ENCODE data around the gene TSPAN18. TPM values are rescaled to one million over a fixed set of nuclear protein-coding genes. Genes with fewer than 3 reads are reported as not detected.

Gene TSPAN18
- total RNA-seq, 1 donor from 2014 or later = 11.5 TPM

DNA sequence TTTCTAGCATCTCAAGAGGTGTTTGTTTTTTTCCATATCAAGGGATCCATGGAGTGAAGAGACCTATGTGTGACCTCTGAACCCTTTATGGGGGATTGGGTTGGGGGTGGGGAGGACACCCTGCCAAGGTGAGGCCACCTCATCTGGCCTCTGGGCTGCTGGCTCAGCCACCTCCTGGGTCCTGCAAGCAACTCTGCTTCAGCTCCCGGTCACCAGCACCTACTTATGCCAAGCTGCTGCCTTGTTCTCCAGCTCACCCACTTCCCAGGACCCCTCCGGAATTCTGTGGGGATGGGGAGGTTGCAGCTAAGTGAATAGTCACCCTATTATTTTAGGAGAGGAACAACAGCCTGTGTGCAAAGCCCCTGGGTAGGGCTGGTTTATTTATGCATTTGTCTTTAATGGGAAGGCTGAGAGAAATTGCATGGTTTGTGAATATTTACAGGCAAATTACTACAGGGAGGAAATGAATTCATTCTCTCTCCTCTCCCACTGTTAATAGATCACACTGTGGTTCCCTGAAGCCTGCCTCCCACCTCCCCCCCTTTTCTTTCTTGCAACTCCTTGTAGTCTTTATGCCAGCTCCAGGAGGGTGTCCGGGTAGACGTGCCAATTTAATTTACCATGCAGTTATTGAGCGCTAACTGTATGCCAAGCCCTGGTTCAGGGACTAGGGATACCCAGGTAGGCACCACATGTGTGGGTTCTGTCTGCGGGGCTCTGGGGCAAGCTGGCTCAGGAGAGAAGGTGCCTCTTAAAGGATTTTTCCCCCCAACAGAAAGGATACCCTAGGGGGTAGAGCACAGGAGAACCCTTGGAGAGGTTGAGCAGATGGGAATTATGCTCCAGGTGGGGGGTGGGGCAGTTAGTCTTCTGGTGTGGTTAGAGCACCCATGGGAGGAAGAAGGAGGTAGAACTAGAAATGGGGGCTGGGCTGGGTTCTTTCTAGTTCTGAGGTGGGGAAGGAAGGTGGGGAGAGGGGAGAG is 50.7 kb downstream of the TSPAN18 start:
- DNase-seq (ENCODE audit: low read depth, low spot score) = no peak

DNA sequence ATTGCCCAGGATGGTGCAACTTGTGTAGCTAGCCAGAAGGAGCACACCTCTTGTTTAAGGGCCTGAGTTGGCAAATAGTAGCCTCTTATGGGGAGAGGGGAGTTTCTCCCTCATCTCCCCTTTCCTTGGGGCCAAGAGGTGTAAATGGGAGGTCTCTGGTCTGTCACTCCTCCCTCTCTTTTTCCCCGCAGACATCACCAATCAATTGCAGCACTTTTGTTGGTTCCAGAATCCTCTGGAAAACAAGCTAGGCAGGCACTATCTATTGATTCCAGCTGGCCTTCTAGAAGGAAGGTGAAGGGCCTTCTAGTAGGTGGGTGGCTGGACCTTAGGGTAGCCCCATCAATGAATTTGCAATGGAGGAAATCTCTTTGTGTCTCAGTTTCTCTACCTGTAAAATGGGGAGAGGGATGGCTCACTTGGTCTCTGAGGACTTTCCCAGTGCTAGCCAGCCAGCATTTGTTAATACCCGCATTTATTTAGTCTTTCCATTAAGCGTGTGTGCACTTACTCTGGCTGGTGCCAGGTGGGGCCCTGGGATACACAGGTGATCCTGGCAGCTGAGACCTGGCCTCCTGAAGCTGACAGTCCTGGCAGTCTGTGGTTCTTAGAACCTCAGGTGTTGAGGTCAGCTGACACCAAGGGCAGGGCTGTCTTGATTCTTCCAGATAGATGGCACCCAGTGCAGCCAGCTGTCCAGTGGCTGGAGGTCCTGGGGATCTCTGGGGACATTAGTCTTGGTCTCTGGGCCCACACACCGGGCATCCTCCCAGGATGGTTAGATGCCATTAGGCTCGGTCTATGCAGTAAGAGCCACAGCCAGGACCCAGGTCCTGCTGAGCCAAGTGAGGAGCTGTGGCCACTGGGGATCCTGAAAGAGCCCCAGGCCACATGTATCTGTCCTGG is 51.7 kb downstream of the TSPAN18 start:
- DNase-seq (ENCODE audit: low read depth, low spot score) = no peak

DNA sequence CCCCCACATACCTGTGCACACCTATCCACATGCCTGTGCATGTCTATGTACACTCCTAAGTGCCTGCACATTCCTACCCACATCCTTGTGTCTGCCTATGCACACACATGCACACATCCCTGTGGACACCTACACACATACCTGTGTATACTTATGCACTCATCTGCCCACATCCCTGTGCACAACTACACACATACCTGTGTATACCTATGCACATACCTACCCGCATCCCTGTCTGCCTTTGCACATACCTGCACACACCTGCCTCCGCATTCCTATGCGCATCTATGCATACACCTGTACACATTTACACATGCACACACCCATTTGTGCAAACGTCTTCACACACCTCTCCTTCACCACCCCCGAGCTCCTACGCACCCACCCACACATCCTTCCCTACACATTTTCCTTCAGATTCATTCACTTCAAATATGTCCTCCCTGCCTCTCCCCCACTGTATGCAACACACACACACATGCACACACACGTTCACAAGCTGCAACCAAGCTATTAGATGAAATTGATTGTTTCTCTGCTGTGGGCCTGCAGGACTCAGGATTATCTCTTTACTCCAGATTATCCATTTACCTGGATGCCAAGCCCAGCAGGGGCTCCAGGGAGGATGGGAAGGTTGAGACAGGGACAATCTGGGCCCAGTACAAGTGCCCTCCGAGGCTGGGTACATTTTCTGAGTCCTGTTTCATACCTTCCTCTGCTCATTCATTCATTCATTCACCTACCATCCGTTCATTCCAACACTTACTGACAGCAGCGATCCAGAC is 53.2 kb downstream of the TSPAN18 start:
- DNase-seq (ENCODE audit: low read depth, low spot score) = no peak

DNA sequence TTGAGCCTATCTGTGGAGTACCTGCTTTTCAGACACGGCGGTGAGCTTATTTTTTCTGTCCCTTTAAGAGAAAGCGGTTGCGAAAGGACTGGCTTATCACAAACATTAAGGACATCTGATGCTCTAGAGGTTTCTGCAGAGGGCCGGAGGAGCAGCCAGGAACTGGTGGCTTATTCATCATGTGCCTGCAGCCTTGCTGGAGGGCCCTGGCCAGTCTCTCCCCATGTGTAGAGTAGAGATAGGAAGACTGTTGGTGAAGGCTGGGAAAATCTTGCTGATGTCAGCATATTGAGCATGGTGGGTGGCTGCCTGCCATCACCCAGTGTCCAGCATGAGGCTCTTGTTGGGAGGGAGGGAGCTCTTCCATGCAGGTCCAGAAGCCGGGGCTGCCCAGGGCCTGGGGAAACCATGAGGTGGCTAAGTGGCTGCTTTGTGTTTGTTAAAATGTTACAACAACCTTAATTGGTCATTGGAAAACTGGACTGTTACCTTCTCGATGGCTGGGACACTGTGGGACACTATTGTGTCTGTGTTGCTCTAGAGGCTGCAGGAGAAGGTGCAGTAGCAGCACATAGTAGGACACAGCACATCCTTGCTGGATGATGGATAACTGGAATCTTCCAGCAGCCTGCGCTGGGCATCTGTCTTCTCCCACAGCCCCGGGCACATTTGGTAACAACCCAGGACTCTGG is 54.3 kb downstream of the TSPAN18 start:
- DNase-seq (ENCODE audit: low read depth, low spot score) = no peak

DNA sequence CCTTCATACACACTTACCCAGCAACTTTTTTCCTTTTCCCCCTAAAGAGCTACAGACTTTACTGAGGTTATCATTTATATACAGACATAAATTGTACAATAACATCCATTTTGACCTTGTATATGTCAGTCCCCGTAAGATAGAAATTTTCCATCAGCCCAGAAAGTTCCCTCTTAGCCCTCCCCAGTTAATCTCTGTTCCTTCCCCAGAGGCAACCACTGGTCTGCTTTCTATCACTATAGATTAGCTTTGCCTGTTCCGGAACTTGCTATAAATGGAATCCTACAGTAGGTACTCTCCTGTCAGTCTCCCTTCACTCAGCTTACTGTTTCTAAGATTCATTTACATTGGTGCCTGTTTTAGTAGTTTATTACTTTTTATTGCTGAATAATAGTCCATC is 54.9 kb downstream of the TSPAN18 start:
- DNase-seq (ENCODE audit: low read depth, low spot score) = no peak

DNA sequence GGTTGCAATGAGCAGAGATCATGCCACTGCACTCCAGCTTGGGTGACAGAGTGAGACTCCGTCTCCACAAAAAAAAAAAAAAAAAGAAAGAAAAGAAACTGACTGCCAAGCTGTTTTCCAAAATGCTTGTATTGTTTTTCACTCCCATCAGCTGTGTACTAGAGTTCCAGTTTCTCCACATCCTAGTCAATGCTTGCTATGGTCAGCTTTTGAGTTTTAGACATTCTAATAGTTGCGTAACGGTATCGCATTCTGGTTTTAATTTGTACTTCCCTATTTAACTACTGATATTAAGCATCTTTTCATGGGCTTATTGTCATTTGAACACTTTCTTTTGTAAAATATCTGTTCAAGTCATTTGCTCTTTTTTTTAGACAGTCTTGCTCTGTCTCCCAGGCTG is 55.7 kb downstream of the TSPAN18 start:
- DNase-seq (ENCODE audit: low read depth, low spot score) = no peak

DNA sequence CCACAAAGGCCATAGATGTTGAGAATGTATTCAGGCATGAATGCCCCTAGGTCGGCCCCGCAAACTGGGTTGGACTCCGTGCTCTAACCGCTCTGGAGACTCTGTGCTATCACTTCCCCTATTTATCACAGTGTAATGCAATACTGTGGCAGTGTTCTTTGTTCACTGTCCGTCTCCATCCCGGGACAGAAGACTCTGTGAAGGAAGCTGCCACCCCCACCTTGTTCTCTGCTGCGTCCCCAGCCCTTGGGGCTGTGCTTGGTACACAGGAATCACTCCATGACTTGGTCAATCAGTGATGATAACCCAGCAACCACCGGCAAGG is 57.6 kb downstream of the TSPAN18 start:
- no peak for DNase-seq (ENCODE audit: low read depth, low spot score)

DNA sequence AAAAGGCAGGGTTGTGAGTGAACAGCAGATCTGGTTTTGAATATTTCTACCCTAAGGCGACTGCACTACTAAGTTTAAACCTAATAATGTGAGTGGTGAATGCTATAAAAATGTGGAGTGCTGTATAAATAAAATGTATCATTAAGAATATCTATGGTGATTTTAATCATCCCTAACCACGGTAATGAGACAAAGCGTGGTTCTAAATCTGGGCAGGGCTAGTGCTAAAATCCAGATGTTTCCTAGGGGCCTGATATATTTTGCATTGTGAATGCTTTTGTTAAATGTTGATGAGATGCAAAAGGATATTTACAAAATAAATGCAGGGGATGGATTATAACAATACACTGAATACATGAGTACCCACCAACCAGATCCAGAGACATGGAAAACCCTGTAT is 58.1 kb downstream of the TSPAN18 start:
- no peak for DNase-seq (ENCODE audit: low read depth, low spot score)

DNA sequence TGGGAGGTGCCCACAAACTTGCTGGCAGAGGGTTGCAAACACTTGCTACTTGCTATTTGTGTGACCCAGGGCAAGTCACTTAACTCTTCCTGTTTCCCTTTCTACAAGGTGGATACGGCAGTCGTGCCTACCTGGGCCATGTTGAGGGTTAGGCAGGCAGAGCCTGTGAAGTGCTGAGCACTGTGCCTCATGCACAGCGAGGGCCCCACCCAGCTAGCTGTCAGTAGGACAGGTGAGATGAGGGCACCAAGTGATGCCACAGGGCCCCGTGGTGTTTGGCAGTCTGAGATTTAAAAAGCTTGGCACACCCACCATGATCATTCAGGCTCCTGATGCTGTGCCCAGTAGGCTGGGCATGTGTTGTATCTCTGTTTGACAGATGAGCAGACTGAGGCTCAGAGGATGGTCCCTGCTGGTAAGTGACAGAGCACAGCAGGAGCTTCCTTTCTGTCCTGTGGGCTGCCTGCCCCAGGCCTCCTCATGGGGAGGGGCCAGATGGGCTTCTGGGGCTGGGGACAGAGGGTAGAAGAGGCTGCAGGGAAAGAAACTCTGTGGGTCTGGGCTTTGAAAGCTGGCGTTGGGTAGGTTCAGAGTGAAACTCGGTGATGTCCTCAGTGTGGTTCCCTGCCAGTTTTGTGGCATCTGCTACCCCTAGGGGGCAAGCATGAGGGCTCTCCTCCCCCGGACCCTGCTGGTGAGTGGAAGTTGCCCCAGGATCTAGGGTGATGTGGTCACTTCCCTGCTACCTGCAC is 59.3 kb downstream of the TSPAN18 start:
- no peak for DNase-seq (ENCODE audit: low read depth, low spot score)

DNA sequence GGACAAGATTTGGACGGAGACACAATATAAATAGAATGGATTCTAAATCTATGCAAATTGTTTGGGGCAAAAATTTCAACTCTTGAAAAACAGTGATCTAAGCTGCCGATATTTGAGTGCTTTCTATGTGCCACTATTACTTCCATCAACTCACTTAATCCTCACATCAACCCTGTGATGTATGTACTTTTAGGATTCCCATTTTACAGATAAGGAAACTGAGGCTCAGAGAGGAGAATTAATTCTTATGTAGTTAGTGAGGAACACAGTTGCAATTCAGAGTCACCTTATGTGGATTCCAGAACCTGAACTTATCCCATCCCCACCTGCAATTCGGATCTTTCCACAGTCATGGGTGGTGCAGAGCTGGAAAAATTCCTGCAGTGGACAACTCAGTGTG is 60.3 kb downstream of the TSPAN18 start:
- DNase-seq (ENCODE audit: low read depth, low spot score) = no peak

DNA sequence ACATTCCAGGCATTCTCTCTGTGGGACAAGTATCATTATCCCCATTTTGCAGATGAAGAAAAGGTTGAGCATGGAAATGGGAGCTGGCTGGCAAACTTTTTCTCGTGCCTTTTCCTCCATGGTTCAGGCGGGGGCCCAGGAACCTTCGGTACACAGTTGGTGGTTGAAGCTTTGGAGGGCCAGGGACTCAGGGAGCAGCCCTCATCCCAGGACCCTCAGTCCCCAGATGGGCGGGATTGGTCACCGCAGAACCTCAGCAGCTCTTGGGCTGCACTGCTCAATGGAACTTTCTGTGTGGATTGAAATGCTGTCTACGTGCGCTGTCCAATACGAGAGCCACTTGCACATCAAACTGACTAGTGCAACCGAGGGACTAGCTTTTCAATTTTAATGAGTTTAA is 61.2 kb downstream of the TSPAN18 start:
- DNase-seq (ENCODE audit: low read depth, low spot score) = no peak

DNA sequence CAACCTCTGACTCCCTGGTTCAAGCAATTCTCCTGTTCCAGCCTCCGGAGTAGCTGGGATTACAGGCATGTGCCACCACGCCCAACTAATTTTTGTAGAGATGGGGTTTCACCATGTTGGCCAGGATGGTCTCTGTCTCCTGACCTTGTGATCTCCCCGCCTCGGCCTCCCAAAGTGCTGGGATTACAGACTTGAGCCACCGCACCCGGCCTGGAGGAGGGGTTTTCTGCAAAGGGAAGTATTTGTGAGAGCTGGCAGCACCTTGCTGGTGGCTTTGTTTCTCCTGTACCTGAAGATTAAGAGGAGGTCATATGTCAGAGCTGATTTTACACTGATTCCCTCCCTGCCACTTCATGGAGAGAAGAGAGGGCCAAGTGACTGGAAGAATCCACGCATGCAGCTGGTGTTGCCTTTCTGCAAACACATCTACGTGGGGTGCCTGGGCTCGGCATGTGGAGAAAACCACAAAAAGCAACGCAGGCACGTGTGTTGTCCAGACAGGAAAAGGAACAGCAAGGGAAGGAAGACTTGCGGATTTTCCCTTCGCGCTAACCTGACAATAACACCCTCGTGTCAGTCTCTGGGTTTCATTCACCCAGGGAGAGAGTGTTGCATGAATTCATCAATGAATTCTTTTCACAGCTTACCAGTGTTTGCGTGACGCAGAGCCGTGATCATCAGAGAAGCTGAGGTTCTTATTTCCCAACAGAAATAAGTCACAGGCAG is 61.9 kb downstream of the TSPAN18 start:
- no peak for DNase-seq (ENCODE audit: low read depth, low spot score)

DNA sequence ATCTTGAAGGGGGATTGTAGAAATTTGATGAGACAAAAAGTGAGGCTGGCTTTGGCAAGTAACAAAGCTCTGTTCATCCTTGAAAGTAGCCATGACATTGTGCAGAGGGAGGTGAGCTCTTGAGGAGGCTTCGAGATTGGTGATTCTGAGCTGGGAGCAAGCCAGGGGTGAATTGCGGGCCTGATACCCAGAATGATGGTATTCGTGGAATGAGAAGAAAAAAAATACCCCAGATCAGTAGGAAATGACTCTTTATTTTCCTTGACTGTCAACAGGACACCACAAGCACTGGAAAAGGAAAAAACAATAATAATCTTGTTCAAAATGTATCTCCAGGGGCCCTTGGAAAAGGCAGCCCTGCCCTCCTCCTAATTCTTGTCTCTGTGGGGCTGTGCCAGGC is 62.7 kb downstream of the TSPAN18 start:
- DNase-seq (ENCODE audit: low read depth, low spot score) = no peak

DNA sequence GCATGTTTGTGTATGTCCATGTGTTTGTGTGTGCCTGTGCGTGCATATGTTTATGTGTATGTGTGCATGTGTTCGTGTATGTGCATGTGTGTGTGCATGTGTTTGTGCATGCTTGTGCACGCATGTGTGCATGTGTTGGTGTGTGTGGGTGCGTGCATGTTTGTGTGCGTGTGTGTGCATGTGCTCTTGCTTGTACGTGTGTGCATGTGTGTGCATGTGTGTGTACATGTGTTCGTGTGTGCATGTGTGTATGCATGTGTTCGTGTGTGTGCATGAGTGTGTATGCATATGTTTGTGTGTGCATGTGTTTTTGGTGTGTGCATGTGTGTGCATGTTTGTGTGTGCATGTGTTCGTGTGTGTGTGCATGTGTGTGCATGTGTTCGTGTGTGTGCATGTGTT is 63.4 kb downstream of the TSPAN18 start:
- no peak for DNase-seq (ENCODE audit: low read depth, low spot score)

DNA sequence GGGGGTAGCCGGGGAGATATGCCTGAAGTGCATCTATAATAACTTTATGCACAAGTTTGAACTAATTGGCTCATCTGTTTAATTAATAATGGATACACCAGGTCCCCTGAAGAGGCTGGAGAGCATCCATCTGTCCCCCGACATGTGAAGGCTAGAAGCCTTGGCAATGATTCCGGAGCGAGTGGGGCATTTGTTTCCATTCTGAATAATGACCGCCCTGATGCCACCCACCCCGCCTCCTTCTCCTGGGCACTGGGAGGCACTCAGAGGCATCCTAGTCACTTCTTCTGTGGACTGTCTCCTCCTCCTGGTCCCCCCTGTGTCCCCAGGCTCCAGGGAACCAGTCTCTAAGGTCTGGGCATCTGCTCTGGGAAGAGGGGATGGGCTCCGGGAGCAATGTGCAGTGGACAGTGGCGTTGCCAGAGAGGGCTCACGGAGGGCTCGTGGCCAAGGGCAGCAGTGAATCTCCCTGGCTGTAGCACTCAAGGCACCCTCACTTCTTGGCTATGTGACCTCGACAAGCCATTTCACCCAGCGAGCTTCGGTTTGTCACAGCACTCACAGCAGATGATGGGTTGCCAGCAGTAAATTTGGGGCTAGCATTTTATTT is 64.7 kb downstream of the TSPAN18 start:
- no peak for DNase-seq (ENCODE audit: low read depth, low spot score)

DNA sequence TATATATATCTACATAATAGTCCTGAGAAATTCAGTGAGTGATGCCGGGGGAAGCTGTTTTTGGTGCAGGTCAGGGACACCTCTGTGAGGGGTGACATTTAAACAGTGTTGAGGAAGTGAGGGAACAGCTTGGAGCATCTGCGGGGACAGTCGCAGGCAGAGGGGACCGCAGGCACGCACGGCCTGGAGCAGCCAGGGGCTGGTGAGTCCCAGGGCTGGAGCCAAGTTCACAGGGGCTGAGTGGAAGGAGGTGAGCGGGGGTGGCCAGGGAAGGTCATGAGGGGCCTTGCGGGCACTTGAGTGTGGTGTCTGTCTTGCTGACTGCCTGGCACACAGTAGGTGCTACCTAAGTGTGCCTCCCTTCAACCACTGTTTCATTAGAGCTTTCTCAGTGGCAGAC is 65.4 kb downstream of the TSPAN18 start:
- no peak for DNase-seq (ENCODE audit: low read depth, low spot score)

DNA sequence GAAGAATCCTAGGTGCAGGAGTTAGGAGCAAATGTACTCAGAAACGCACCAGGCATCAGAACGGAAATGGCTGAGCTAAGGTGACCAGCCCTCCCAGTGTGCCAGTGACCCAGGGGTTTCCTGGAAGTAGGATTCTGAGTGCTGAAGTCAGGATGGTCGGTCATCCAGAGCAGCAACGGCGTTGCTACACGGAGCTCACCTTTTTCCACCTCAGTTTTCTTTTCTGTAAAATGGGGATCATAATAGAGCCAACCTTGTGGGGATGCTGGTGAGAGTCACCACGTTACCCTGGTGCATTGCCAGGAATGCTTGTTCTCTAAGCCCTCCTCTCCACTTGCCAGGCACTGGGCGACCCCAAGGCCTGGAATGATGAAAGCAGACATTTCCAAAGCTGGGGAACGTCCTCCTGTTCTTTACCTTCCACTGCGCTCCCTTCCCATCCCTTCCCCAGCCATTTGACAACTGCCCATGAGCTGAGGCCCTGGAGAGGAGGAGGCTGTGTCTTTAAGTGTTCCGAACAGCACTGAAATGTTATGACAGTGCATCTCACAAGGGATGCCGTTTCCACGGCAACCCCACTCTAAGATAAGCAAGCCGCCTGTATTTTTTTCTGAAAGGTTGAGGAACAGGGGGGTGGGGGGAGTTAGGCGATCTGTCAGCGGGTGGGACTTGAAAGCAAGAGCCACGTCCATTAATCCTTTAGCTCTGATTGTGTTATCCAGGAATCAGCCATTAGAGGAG is 66.8 kb downstream of the TSPAN18 start:
- no peak for DNase-seq (ENCODE audit: low read depth, low spot score)

DNA sequence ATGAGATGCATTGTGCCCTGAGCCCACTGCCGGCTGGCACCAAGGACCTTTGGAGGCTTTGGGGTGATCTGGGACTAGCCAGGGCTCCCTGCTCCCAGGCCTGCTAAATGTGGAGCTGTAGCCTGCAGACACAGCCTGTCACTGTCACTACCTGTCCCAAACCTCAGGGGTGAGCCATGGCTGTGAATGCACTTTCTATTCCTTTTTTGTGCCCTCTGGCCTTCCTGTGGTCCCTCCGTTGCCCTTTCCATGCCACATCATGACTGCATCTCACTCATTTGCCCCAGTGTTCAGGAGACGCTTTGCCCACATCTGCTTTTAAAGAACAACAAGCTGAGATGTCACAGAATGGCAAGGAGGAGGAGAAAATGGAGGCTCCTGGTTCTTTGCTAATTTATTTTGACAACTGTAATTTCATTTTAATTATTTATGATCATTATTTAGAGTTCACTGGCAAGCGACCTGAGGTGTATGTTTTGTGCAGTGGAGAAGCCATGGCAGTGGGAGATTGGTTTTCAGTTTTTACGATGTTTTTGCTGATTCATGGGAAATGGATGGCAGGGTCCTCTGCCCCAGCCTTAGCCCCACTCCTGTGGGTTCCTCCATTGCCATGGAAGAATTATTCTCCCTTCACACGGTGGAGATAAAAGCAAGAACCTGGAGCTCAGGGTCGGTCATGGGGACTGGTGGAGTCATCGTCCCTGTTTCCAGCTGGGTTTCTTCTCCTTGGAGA is 69.2 kb downstream of the TSPAN18 start:
- no peak for DNase-seq (ENCODE audit: low read depth, low spot score)
